Hepatocyte (in vitro differentiated cells): ENCODE measurements around the gene MTA1. TPM values are rescaled to one million over a fixed set of nuclear protein-coding genes. Genes with fewer than 3 reads are reported as not detected.

Experiments
- DNase-seq: peaks from one replicate; pipeline ENCODE4 v3.0.0-alpha.2; 2016; ENCODE audit warnings: low spot score
- H2AFZ ChIP-seq: fragments of 200-600 bp; sonication (generic); 2 replicates; pipeline ENCODE4 v1.6.0; 2016; ENCODE audit warnings: antibody characterized with exemption, mild to moderate bottlenecking
- H3K27ac ChIP-seq: fragments of 200-600 bp; sonication (generic); 2 replicates; pipeline ENCODE4 v1.5.1; 2016; ENCODE audit warnings: mild to moderate bottlenecking
- H3K27me3 ChIP-seq: fragments of 200-600 bp; sonication (generic); 2 replicates; pipeline ENCODE4 v1.6.1; 2016
- H3K36me3 ChIP-seq: fragments of 200-600 bp; sonication (generic); replicated peaks from 2 replicates; pipeline ENCODE4 v1.5.1; 2016; ENCODE audit warnings: low read depth; ENCODE audit not compliant: insufficient read depth
- H3K4me1 ChIP-seq: fragments of 200-600 bp; sonication (generic); 2 replicates; pipeline ENCODE4 v1.5.1; 2016; ENCODE audit warnings: mild to moderate bottlenecking, moderate library complexity; ENCODE audit not compliant: insufficient read depth
- H3K4me2 ChIP-seq: fragments of 200-600 bp; sonication (generic); 2 replicates; pipeline ENCODE4 v1.6.0; 2016
- H3K4me3 ChIP-seq: fragments of 200-600 bp; sonication (generic); 2 replicates; pipeline ENCODE4 v1.5.1; 2016; ENCODE audit warnings: mild to moderate bottlenecking
- H3K79me2 ChIP-seq: fragments of 200-600 bp; sonication (generic); 2 replicates; pipeline ENCODE4 v1.6.0; 2017; ENCODE audit warnings: mild to moderate bottlenecking
- H3K9me2 ChIP-seq: fragments of 200-600 bp; sonication (generic); replicated peaks from 2 replicates; pipeline ENCODE4 v1.6.0; 2017; ENCODE audit warnings: mild to moderate bottlenecking; ENCODE audit not compliant: insufficient read depth
- H3K9me3 ChIP-seq: fragments of 200-600 bp; sonication (generic); 2 replicates; pipeline ENCODE4 v1.5.1; 2016; ENCODE audit warnings: low read depth, mild to moderate bottlenecking
- H4K20me1 ChIP-seq: fragments of 200-600 bp; sonication (generic); 2 replicates; pipeline ENCODE4 v1.6.0; 2016; ENCODE audit warnings: mild to moderate bottlenecking; ENCODE audit not compliant: insufficient read depth, poor library complexity, severe bottlenecking
- CTCF ChIP-seq: fragments of 200-600 bp; sonication (generic); IDR thresholded peaks from 2 replicates; pipeline ENCODE4 v1.5.1; 2016; ENCODE audit warnings: antibody characterized with exemption, mild to moderate bottlenecking; ENCODE audit not compliant: poor library complexity
- EZH2 ChIP-seq: fragments of 200-600 bp; sonication (generic); IDR thresholded peaks from 2 replicates; pipeline ENCODE4 v1.6.1; 2016; ENCODE audit warnings: antibody characterized with exemption, mild to moderate bottlenecking, borderline replicate concordance
- EZH2phosphoT487 ChIP-seq: fragments of 200-600 bp; sonication (generic); IDR thresholded peaks from one replicate; pipeline ENCODE4 v1.6.1; 2018; ENCODE audit warnings: antibody characterized with exemption, mild to moderate bottlenecking, low read depth, moderate library complexity; ENCODE audit not compliant: unreplicated experiment, severe bottlenecking
- WGBS: methylation state at CpG from one replicate; pipeline ENCODE4 v1.1.6; 2016; ENCODE audit warnings: low lambda C conversion rate; ENCODE audit errors: missing lambda C conversion rate; 5-methylcytosine and 5-hydroxymethylcytosine counted together
- polyA plus RNA-seq: library from polyadenylated mRNA; unstranded; fragments of >200 nt; fragmentation: Nextera tagmentation; extraction: Ambion mirVana; gene quantifications from 2 replicates; pipeline ENCODE4 v1.2.1, GENCODE V29; 2016
- total RNA-seq: library from RNA; depleted of rRNA; stranded (reverse); fragments of >200 nt; gene quantifications from 2 replicates; pipeline ENCODE4 v1.2.3, GENCODE V29; 2014

The MTA1 gene
- total and polyA plus RNA-seq, 2 experiments from 2014 or later = 48.1 to 52.7 TPM

GRCh38 chr14:105376521-105377440, 42.8 kb upstream of the MTA1 start:
- DNase-seq = no peak
- no peak overlapping the region for H3K4me3 ChIP-seq
- TF ChIP-seq EZH2phosphoT487 (no peak), CTCF (no peak), EZH2 (no peak)
- no peaks in the 10 kb centered on the region for H3K4me1 ChIP-seq
- no peak overlapping the region for H3K27ac ChIP-seq
- no peaks in the 10 kb centered on the region for H3K79me2 ChIP-seq
- H3K4me2 ChIP-seq = no peak overlapping the region
- H3K36me3 ChIP-seq = no peaks in the 10 kb centered on the region
- H4K20me1 ChIP-seq = no peaks in the 10 kb centered on the region
- H3K9me2 ChIP-seq = no peaks in the 10 kb centered on the region
- H3K27me3 ChIP-seq = no peaks in the 10 kb centered on the region
- H2AFZ ChIP-seq = no peak overlapping the region
- 93% methylated on average over 34 of the region's 34 CpGs for WGBS
- no peaks in the 10 kb centered on the region for H3K9me3 ChIP-seq

GRCh38 chr14:105377555-105378182, 42.0 kb upstream of the MTA1 start:
- H3K4me1 ChIP-seq = no peaks in the 10 kb centered on the region
- H4K20me1 ChIP-seq = no peaks in the 10 kb centered on the region
- WGBS = 88% methylated on average over 23 of the region's 23 CpGs
- H2AFZ ChIP-seq = no peak overlapping the region
- H3K9me3 ChIP-seq = no peaks in the 10 kb centered on the region
- no peaks in the 10 kb centered on the region for H3K79me2 ChIP-seq
- H3K27me3 ChIP-seq = no peaks in the 10 kb centered on the region
- no peak overlapping the region for H3K27ac ChIP-seq
- no peaks in the 10 kb centered on the region for H3K9me2 ChIP-seq
- no peak overlapping the region for H3K4me2 ChIP-seq
- no peak for DNase-seq
- no peak overlapping the region for H3K4me3 ChIP-seq
- H3K36me3 ChIP-seq = no peaks in the 10 kb centered on the region
- TF ChIP-seq CTCF = no peak
- TF ChIP-seq EZH2phosphoT487 = no peak
- TF ChIP-seq EZH2 = no peak

GRCh38 chr14:105378199-105378598, 41.4 kb upstream of the MTA1 start:
- H3K4me2 ChIP-seq = no peak overlapping the region
- H3K9me3 ChIP-seq = no peaks in the 10 kb centered on the region
- H3K79me2 ChIP-seq = no peaks in the 10 kb centered on the region
- DNase-seq = no peak
- no peaks in the 10 kb centered on the region for H3K27me3 ChIP-seq
- H4K20me1 ChIP-seq = no peaks in the 10 kb centered on the region
- WGBS = 77% methylated on average over 11 of the region's 11 CpGs
- no peak overlapping the region for H2AFZ ChIP-seq
- TF ChIP-seq CTCF (no peak), EZH2phosphoT487 (no peak), EZH2 (no peak)
- no peaks in the 10 kb centered on the region for H3K4me1 ChIP-seq
- no peak overlapping the region for H3K27ac ChIP-seq
- no peaks in the 10 kb centered on the region for H3K9me2 ChIP-seq
- no peak overlapping the region for H3K4me3 ChIP-seq
- no peaks in the 10 kb centered on the region for H3K36me3 ChIP-seq
